Activated B cell treated with CpG ODN at 0.5 μM for 24 hours (primary cell): ENCODE measurements around the gene CFAP58. TPM values are rescaled to one million over a fixed set of nuclear protein-coding genes. Genes with fewer than 3 reads are reported as not detected.

ENCODE experiments used
- ATAC-seq: fragments of 200-7000 bp; cut with Tn5 transposase; one replicate; pipeline ENCODE4 v1.10.0; 2021; ENCODE audit warnings: low read depth, mild to moderate bottlenecking, moderate library complexity
- CTCF ChIA-PET: fragments of 350-600 bp; sonication (Branson Sonifier 250); formaldehyde crosslinking; loops from one replicate; lab custom pipeline; 2021; ENCODE audit warnings: antibody characterized with exemption; lab: Charles Lee
- POLR2A ChIA-PET: fragments of 350-600 bp; sonication (Branson Sonifier 250); formaldehyde crosslinking; loops from one replicate; lab custom pipeline; 2021; ENCODE audit warnings: antibody characterized with exemption; lab: Charles Lee
- DNase-seq: peaks from one replicate; pipeline ENCODE4 v3.0.0; 2022
- H3K27ac Mint-ChIP-seq: one replicate; pipeline ENCODE4 v1.8.0; 2020; ENCODE audit warnings: mixed read lengths
- H3K27me3 Mint-ChIP-seq: one replicate; pipeline ENCODE4 v1.8.0; 2021; ENCODE audit warnings: mixed read lengths
- H3K36me3 Mint-ChIP-seq: one replicate; pipeline ENCODE4 v1.8.0; 2021; ENCODE audit warnings: low read depth, mixed read lengths
- H3K4me1 Mint-ChIP-seq: one replicate; pipeline ENCODE4 v1.8.0; 2021; ENCODE audit warnings: mixed read lengths
- H3K4me3 Mint-ChIP-seq: one replicate; pipeline ENCODE4 v1.8.0; 2020; ENCODE audit warnings: mild to moderate bottlenecking, mixed read lengths
- H3K9me3 Mint-ChIP-seq: one replicate; pipeline ENCODE4 v1.8.0; 2020; ENCODE audit warnings: mixed read lengths
- intact Hi-C: fragments of 100-400 bp; cut with micrococcal nuclease; formaldehyde crosslinking; loops from one replicate; pipeline ENCODE4 v1.15.1; 2024
- total RNA-seq: library from RNA; stranded (reverse); gene quantifications from 2 replicates; pipeline ENCODE4 v1.2.3, GENCODE V29; 2022
- TF ChIP-seq, protein P1 (sequence below): fragments of 200-600 bp; IDR thresholded peaks from one replicate; pipeline ENCODE4 v1.8.0; 2022; ENCODE audit warnings: antibody characterized with exemption, mild to moderate bottlenecking

Gene CFAP58
- total RNA-seq, 1 donor from 2014 or later, result not detected

GRCh38 chr10:104337521-104337984 is 16.1 kb upstream of the CFAP58 start:
- TF ChIP-seq, protein P1, sequence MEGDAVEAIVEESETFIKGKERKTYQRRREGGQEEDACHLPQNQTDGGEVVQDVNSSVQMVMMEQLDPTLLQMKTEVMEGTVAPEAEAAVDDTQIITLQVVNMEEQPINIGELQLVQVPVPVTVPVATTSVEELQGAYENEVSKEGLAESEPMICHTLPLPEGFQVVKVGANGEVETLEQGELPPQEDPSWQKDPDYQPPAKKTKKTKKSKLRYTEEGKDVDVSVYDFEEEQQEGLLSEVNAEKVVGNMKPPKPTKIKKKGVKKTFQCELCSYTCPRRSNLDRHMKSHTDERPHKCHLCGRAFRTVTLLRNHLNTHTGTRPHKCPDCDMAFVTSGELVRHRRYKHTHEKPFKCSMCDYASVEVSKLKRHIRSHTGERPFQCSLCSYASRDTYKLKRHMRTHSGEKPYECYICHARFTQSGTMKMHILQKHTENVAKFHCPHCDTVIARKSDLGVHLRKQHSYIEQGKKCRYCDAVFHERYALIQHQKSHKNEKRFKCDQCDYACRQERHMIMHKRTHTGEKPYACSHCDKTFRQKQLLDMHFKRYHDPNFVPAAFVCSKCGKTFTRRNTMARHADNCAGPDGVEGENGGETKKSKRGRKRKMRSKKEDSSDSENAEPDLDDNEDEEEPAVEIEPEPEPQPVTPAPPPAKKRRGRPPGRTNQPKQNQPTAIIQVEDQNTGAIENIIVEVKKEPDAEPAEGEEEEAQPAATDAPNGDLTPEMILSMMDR, result no peak
- Mint-ChIP-seq H3K4me1 (peaks cover 61% of the 10 kb centered on the region), H3K4me3 (peak overlapping the region; percentile 98), H3K27me3 (no peaks in the 10 kb centered on the region), H3K9me3 (no peaks in the 10 kb centered on the region), H3K27ac (peak overlapping the region; percentile 92), H3K36me3 (peaks cover 22% of the 10 kb centered on the region)
- DNase-seq, result no peak
- POLR2A ChIA-PET, result interaction anchor here (1.1 to 3.8 kb wide), 11 partner anchors 8 to 217 kb away, joined by 4 to 73 read pairs (median 9); partner anchors contain the start of genes CFAP58, GSTO2 and SFR1
- CTCF ChIA-PET, result interaction anchor here (0.8 to 3.0 kb wide), 4 partner anchors 13 to 46 kb away, joined by 3 to 27 read pairs (median 14); no protein-coding TSS in a partner anchor
- peak; percentile 60 for ATAC-seq
- intact Hi-C loops, result loop anchor here (1.0 kb wide), 2 partner anchors 8 to 13 kb away; no protein-coding TSS in a partner anchor

DNA sequence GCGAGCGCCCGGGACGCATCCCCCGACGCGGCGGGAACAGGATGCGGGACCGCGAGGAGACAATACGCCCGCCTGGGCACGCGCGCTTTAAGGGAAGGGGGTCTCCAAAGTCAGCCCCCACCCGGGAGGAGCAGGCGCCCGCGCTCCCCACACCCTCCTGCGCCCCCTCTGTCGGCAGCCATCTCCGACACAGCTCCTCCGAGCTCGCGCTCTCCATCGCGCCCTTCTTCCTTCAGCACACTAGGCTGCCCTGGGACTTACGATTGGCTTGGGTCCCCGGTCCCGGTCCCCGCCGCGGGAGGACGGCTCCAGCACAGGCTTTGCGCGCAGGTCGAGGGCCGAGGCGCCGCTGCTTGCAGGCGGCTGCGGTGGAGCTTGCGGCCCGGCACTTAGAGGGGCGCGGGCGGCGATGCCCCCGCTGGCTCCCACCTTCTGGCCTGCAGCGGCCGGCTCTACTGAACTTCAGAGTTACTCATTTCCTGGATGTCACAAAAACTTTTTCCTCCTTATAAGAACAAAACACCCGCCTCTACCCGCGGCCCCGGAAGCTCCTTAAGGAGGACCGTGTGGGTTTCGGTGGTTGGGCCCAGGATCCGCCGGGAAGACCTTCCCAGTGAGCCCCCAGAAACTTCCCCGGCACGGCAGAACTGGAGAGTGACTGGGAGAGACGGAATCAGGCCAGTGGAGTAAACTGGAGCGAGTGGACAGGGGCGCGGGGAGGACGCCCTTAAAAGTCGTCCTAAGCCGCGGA is 15.5 kb upstream of the CFAP58 start, which contains the start of gene ITPRIP:
Gene ITPRIP, minus strand, starts transcription at position 481 of the 751 bp plus-strand sequence. CDS start 22,414 bp downstream, outside the sequence.
- CTCF ChIA-PET, result interaction anchor here (0.7 to 3.0 kb wide), 4 partner anchors 9 to 46 kb away, joined by 3 to 27 read pairs (median 13); no protein-coding TSS in a partner anchor
- Mint-ChIP-seq H3K9me3 (no peaks in the 10 kb centered on the region), H3K36me3 (peaks cover 17% of the 10 kb centered on the region), H3K27me3 (no peaks in the 10 kb centered on the region), H3K27ac (peak within 1 kb of the TSS; percentile 100), H3K4me1 (peaks cover 55% of the 10 kb centered on the region), H3K4me3 (peak within 1 kb of the TSS; percentile 98)
- DNase-seq (peak; percentile 67), ATAC-seq (peak; percentile 65)
- POLR2A ChIA-PET, result interaction anchor here (0.7 to 3.8 kb wide), 14 partner anchors 9 to 660 kb away, joined by 3 to 73 read pairs (median 8); partner anchors contain the start of genes CFAP58, GSTO2 and SFR1
- TF ChIP-seq, protein P1, result no peak
- intact Hi-C loops, result loop anchor here (1.0 kb wide), 6 partner anchors 9 to 420 kb away; partner anchors contain the start of gene STN1

- ChIA-PET CTCF (interaction anchor here (2.9 to 3.0 kb wide), 2 partner anchors 11 to 34 kb away, joined by 23 to 27 read pairs; no protein-coding TSS in a partner anchor), POLR2A (interaction anchor here (1.1 to 3.8 kb wide), 6 partner anchors 8 to 72 kb away, joined by 5 to 73 read pairs (median 12); partner anchors contain the start of genes CFAP58 and GSTO2)
- ATAC-seq (no peak), DNase-seq (no peak)
- intact Hi-C loops, result no loop called here
- no peaks in the 10 kb centered on the region for H3K27me3 Mint-ChIP-seq
- peaks cover 43% of the 10 kb centered on the region for H3K4me1 Mint-ChIP-seq
- peaks cover 11% of the 10 kb centered on the region for H3K36me3 Mint-ChIP-seq
- H3K4me3 Mint-ChIP-seq, result peak overlapping the region; percentile 98
- TF ChIP-seq, protein P1, result no peak
- no peaks in the 10 kb centered on the region for H3K9me3 Mint-ChIP-seq
- H3K27ac Mint-ChIP-seq, result peak overlapping the region; percentile 100
These were observed 14.0 kb upstream of the CFAP58 start for GRCh38 chr10:104339469-104340110.

- Mint-ChIP-seq H3K27ac (no peak overlapping the region), H3K9me3 (no peaks in the 10 kb centered on the region), H3K27me3 (no peaks in the 10 kb centered on the region), H3K4me1 (peaks cover 37% of the 10 kb centered on the region), H3K4me3 (peak overlapping the region; percentile 67), H3K36me3 (peaks cover 7% of the 10 kb centered on the region)
- ChIA-PET POLR2A (interaction anchor here (3.8 kb wide), 1 partner anchor 11 kb away, joined by 73 read pairs; the partner anchor contains the start of gene CFAP58), CTCF (interaction anchor here (2.9 to 3.0 kb wide), 2 partner anchors 11 to 34 kb away, joined by 23 to 27 read pairs; no protein-coding TSS in a partner anchor)
- intact Hi-C loops, result no loop called here
- ATAC-seq (no peak), DNase-seq (no peak)
- TF ChIP-seq, protein P1, result no peak
These were observed 13.5 kb upstream of the CFAP58 start for GRCh38 chr10:104340111-104340526.
